Heart right ventricle (tissue), 16 donors: ENCODE data around the gene TSBP1. TPM values are rescaled to one million over a fixed set of nuclear protein-coding genes. Genes with fewer than 3 reads are reported as not detected.

Source experiments
- ATAC-seq, 8 donors: fragments of 200-7000 bp; cut with Tn5 transposase; one replicate each; pipeline ENCODE4 v1.9.1; 2020; ENCODE audit warnings: mild to moderate bottlenecking in 8 of 8, moderate library complexity in 8 of 8, moderate number of reproducible peaks in 1 of 8
- DNase-seq, 2 donors: peaks; one replicate each; pipeline ENCODE4 v3.0.0-alpha.2; 2020
- H3K27ac ChIP-seq, 10 donors: fragments of 200-600 bp; sonication (generic) in 2 of 10; one replicate each; pipeline versions ENCODE4 v1.5.0 to v1.8.0; 2020 to 2022; ENCODE audit warnings: mild to moderate bottlenecking in 3 of 10
- H3K27me3 ChIP-seq, 7 donors: fragments of 200-600 bp; one replicate each; pipeline ENCODE4 v1.8.0; 2021 to 2022; ENCODE audit warnings: mild to moderate bottlenecking in 2 of 7
- H3K36me3 ChIP-seq, 9 donors: fragments of 200-600 bp; sonication (generic) in 1 of 9; one replicate each; pipeline versions ENCODE4 v1.5.0 to v1.8.0; 2020 to 2022; ENCODE audit warnings: mild to moderate bottlenecking in 2 of 9
- H3K4me1 ChIP-seq, 9 donors: fragments of 200-600 bp; sonication (generic) in 1 of 9; one replicate each; pipeline versions ENCODE4 v1.5.0 to v1.8.0; 2020 to 2022; ENCODE audit warnings: mild to moderate bottlenecking in 4 of 9
- H3K4me3 ChIP-seq, 10 donors: fragments of 200-600 bp; sonication (generic) in 2 of 10; one replicate each; pipeline versions ENCODE4 v1.5.0 to v1.8.0; 2020 to 2022; ENCODE audit warnings: mild to moderate bottlenecking in 7 of 10, moderate library complexity in 2 of 10
- H3K9me3 ChIP-seq, 11 donors: fragments of 200-600 bp in 10 of 11; sonication (generic) in 2 of 11; one replicate each; pipeline versions ENCODE4 v1.5.0 to v1.8.0; 2013 to 2022; ENCODE audit warnings: mild to moderate bottlenecking in 2 of 11, control low read depth in 1 of 11, moderate library complexity in 1 of 11
- WGBS, 2 donors: extraction: QIAGEN DNeasy Blood & Tissue Kit; methylation state at CpG; one replicate each; pipeline ENCODE4 v1.1.7; 2013; ENCODE audit warnings: inconsistent platforms in 1 of 2; 5-methylcytosine and 5-hydroxymethylcytosine counted together
- intact Hi-C, 10 donors: fragments of 100-400 bp; cut with DNase I; formaldehyde crosslinking; loops; one replicate each; pipeline versions ENCODE4 v1.11.1 to v1.14.2; 2022
- polyA plus RNA-seq, 2 donors: library from polyadenylated mRNA; stranded (reverse); fragments of 200-250 nt; gene quantifications; one replicate each; pipeline ENCODE4 v1.2.3, GENCODE V29; 2013
- total RNA-seq, 10 donors: library from RNA; stranded (reverse); fragmentation: NEBNext Ultra II Directional in 3 of 10; extraction: Animal tissue kit (Norgen Biotek cat#: 25700) in 3 of 10; gene quantifications; one replicate each; pipeline versions ENCODE4 v1.2.1 to v1.2.4, GENCODE V29; 2021 to 2023
- TF ChIP-seq, protein P1 (sequence below), 9 donors: fragments of 200-600 bp; sonication (generic) in 2 of 9; IDR thresholded peaks; one replicate each; pipeline versions ENCODE4 v1.5.0 to v1.8.0; 2021 to 2022; ENCODE audit warnings: antibody characterized with exemption in 9 of 9, mild to moderate bottlenecking in 5 of 9, moderate library complexity in 1 of 9
- donor health status: Arrhythmogenic right ventricular cardiomyopathy.
- donor health status: ischemic (EF 13 %, LVEDD 7.1; RV severe dilation, severe dysfunction).
- donor health status: healthy with polysubstance abuse.
- donor health status: DM: no; HTN: yes; CAD: no.
- donor health status: DM: no; HTN: no; CAD: no.
- donor health status: ischemic (EF 25% LVEDD 6.9; RV normal size, moderate dysfunction).
- donor health status: ischemic (EF 25% LVEDD 5.7; RV mildly dilated, moderate dysfunction).
- donor health status: healthy.
- donor health status: DM: yes; HTN: yes; CAD: no.
- donor health status: Ischemic cardiomyopathy.
- donor health status: ischemic (EF 35%, LVEDD 5.7; RV mildly dilated, moderate dysfunction).
- donor health status: nonischemic (EF 11% LVEDD 7.7; RV severe dilation, severe dysfunction).
- donor health status: DM: yes; HTN: yes; CAD: no.
- donor health status: PGD.
- donor health status: ischemic (EF 29% LVEDD 5.4; RV normal size, mild dysfunction).
- donor health status: nonischemic (EF 23%, LVEDD 6.1; RV moderate dilation, normal function).

The TSBP1 gene
- total and polyA plus RNA-seq, 12 donors, result not detected

DNA sequence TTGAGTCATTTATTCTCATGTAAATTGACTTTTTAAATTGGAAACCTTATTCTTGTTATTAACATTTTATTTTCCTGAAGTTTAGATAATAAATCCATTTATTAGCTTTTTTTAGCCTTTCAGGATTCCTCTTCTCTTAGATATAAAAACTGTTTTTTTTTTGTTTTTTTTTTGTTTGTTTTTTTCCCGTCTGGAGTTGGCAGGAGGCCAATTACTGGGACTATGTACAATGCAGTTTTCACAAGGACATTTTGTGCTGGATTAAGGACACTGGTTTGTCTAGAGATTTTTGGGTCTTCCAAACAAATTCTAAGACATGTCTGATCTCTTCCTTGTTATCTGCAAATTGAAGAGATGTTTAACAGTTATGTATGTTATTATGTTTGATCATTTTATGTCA lies 34.0 kb upstream of the TSBP1 start:
- 29 to 31% methylated on average over 1 of the region's 1 CpG for WGBS, 2 donors
- Histone ChIP-seq H3K9me3 (no peaks in the 10 kb centered on the region), H3K27ac (no peak overlapping the region), H3K36me3 (no peaks in the 10 kb centered on the region), H3K4me3 (no peak overlapping the region), H3K4me1 (peaks cover 0 to 3% (median 0%) of the 10 kb centered on the region in 9 donors), H3K27me3 (peaks cover 0 to 68% (median 46%) of the 10 kb centered on the region in 7 donors)
- TF ChIP-seq, protein P1, sequence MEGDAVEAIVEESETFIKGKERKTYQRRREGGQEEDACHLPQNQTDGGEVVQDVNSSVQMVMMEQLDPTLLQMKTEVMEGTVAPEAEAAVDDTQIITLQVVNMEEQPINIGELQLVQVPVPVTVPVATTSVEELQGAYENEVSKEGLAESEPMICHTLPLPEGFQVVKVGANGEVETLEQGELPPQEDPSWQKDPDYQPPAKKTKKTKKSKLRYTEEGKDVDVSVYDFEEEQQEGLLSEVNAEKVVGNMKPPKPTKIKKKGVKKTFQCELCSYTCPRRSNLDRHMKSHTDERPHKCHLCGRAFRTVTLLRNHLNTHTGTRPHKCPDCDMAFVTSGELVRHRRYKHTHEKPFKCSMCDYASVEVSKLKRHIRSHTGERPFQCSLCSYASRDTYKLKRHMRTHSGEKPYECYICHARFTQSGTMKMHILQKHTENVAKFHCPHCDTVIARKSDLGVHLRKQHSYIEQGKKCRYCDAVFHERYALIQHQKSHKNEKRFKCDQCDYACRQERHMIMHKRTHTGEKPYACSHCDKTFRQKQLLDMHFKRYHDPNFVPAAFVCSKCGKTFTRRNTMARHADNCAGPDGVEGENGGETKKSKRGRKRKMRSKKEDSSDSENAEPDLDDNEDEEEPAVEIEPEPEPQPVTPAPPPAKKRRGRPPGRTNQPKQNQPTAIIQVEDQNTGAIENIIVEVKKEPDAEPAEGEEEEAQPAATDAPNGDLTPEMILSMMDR (IDR thresholded peaks at IDR 0.05), result no peak
- no peak for DNase-seq
- ATAC-seq, result no peak
- intact Hi-C loops, result no loop called here

DNA sequence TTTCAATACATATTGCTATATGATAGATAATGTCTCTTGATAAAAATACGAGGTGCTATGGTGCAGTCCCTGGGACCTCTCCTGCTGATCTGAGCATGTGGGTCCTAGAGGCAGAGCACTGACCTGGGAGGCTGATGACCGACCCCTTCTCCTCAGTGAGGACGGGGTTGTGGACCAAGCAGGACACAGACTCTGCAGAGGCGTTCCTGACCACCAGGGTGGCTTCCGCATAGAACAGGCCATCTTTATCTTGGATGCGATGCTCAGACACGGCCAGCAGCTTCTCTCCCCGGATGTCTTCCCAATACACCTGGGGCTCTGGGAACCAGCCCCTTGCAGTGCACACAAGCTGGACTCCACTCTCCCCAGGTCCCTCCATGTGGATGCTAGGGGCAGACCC lies 31.1 kb upstream of the TSBP1 start:
- Histone ChIP-seq H3K36me3 (no peaks in the 10 kb centered on the region), H3K4me1 (peaks cover 0 to 3% (median 0%) of the 10 kb centered on the region in 9 donors), H3K9me3 (no peaks in the 10 kb centered on the region), H3K27me3 (peaks cover 0 to 55% (median 38%) of the 10 kb centered on the region in 7 donors), H3K4me3 (no peak overlapping the region), H3K27ac (no peak overlapping the region)
- no peak for ATAC-seq
- DNase-seq, result no peak
- 56 to 57% methylated on average over 8 of the region's 8 CpGs for WGBS, 2 donors
- intact Hi-C loops, result no loop called here
- TF ChIP-seq, protein P1 (IDR thresholded peaks at IDR 0.05), result no peak

DNA sequence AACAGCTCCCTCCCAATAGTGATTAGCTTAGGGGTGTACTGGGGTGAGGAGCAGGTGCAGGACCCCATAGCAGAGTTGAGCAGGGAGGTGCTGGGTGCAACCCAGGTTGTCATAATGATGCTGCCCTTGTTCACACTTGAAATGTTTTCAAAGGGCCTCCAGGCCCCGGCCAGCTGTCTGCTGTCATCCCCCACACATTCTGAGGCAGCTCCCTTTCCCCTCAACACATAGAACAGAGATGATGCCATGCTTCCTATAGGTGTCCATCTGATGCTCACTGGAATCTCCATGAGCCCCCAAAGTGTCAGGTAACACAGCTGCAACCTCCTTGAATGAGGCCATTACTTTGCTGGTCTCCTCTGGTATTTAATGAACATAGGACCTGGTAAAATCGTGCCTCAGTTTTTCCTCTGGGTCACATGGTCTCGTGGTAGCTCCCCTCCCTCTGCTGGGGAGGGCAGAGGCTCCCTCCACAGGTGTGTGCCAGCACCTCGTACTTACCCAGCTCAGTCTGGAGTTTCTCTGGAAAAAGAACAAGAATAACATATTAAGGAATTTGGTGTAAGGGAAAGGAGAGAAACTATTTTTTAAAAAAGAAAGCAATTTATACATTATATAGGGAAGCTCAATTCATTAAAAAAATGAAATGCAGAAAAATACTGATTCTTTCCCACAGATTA lies 29.7 kb upstream of the TSBP1 start:
- H3K4me1 ChIP-seq, result peaks cover 0 to 3% (median 0%) of the 10 kb centered on the region in 9 donors
- no peaks in the 10 kb centered on the region for H3K36me3 ChIP-seq
- no peak for DNase-seq
- WGBS, 2 donors, result 33 to 37% methylated on average over 4 of the region's 4 CpGs
- no peak for ATAC-seq
- peaks cover 0 to 41% (median 30%) of the 10 kb centered on the region in 7 donors for H3K27me3 ChIP-seq
- intact Hi-C loops, result no loop called here
- no peak overlapping the region for H3K4me3 ChIP-seq
- TF ChIP-seq, protein P1 (IDR thresholded peaks at IDR 0.05), result no peak
- no peak overlapping the region for H3K27ac ChIP-seq
- no peaks in the 10 kb centered on the region for H3K9me3 ChIP-seq

DNA sequence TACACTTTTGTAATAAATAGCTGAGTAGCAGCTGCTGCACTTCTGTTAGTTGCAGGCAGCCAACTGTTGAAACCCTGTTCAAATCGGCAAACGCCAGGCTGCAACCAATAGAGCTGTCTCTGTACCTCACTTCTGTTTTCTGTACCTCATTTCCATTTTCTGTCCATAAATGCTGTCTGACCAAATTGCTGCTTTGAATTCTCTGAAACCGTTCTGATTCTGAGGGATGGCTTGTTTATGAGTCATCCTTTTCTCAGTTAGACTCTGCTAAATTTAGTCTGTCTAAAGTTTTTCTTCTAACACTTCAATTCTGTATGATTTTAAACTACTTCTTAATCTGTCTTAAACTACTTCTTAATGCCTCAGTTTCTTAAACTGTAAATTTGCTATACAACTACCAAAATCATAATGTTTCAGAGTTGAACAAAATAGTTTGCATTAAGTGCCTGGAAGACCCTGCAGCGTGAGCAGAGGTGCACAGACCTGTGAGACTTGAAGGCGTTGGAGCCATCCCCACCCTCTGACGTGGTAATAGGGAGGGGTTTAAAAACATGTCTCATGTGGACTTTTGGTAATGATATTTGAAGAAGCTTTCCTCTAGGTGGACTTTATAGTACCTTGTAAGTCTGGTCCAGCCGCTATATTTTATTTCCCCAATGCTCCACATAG lies 25.7 kb upstream of the TSBP1 start:
- H3K27ac ChIP-seq, result no peak overlapping the region
- no peak overlapping the region for H3K4me3 ChIP-seq
- H3K27me3 ChIP-seq, result peaks cover 0 to 5% (median 0%) of the 10 kb centered on the region in 7 donors
- H3K36me3 ChIP-seq, result no peaks in the 10 kb centered on the region
- H3K9me3 ChIP-seq, result no peaks in the 10 kb centered on the region
- intact Hi-C loops, result loop anchor here in 2 of 10 donors (10.0 kb wide), 2 partner anchors 143 to 153 kb away; no protein-coding TSS in a partner anchor
- TF ChIP-seq, protein P1 (IDR thresholded peaks at IDR 0.05), result no peak
- H3K4me1 ChIP-seq, result peaks cover 0 to 19% (median 3%) of the 10 kb centered on the region in 9 donors
- no peak for DNase-seq
- ATAC-seq, result no peak
- 74 to 80% methylated on average over 7 of the region's 7 CpGs for WGBS, 2 donors
